ENCODE results near the gene PHYKPL. TPM values are rescaled to one million over a fixed set of nuclear protein-coding genes. Genes with fewer than 3 reads are reported as not detected.

Gene PHYKPL
- total RNA-seq, 2 donors from 2014 or later: 43.4 to 135 TPM

- Histone ChIP-seq H3K4me3 (no peak overlapping the region), H3K36me3 (no peaks in the 10 kb centered on the region), H3K9me3 (no peaks in the 10 kb centered on the region), H3K4me1 (replicated peaks) (no peaks in the 10 kb centered on the region), H3K27ac (no peak overlapping the region), H3K27me3 (replicated peaks; ENCODE audit: insufficient read depth) (no peaks in the 10 kb centered on the region)
- intact Hi-C loops (cut with DNase I): no loop called here
- no peak for DNase-seq (ENCODE audit: low spot score)
- WGBS: 76% methylated on average over 6 of the region's 6 CpGs
- TF ChIP-seq POLR2AphosphoS5 (IDR thresholded peaks at IDR 0.05) (no peak), CTCF (IDR thresholded peaks at IDR 0.05) (no peak)
These were observed 34.6 kb upstream of the PHYKPL start for GRCh38 chr5:178267245-178267644.

GRCh38 chr5:178266581-178266980, 34.0 kb upstream of the PHYKPL start:
- Histone ChIP-seq H3K4me3 (no peak overlapping the region), H3K36me3 (no peaks in the 10 kb centered on the region), H3K9me3 (no peaks in the 10 kb centered on the region), H3K27me3 (replicated peaks; ENCODE audit: insufficient read depth) (no peaks in the 10 kb centered on the region), H3K27ac (no peak overlapping the region), H3K4me1 (replicated peaks) (no peaks in the 10 kb centered on the region)
- TF ChIP-seq CTCF (IDR thresholded peaks at IDR 0.05) (no peak), POLR2A (IDR thresholded peaks at IDR 0.05) (no peak), POLR2AphosphoS5 (IDR thresholded peaks at IDR 0.05) (no peak)
- WGBS: 92% methylated on average over 10 of the region's 10 CpGs
- DNase-seq (ENCODE audit: low spot score): no peak
- intact Hi-C loops (cut with DNase I): no loop called here

GRCh38 chr5:178265746-178266145, 33.1 kb upstream of the PHYKPL start:
- Histone ChIP-seq H3K27ac (no peak overlapping the region), H3K36me3 (no peaks in the 10 kb centered on the region), H3K4me3 (no peak overlapping the region), H3K4me1 (replicated peaks) (no peaks in the 10 kb centered on the region), H3K9me3 (no peaks in the 10 kb centered on the region), H3K27me3 (replicated peaks; ENCODE audit: insufficient read depth) (no peaks in the 10 kb centered on the region)
- no peak for DNase-seq (ENCODE audit: low spot score)
- TF ChIP-seq CTCF (IDR thresholded peaks at IDR 0.05) (no peak), POLR2AphosphoS5 (IDR thresholded peaks at IDR 0.05) (no peak), POLR2A (IDR thresholded peaks at IDR 0.05) (no peak)
- WGBS: 97% methylated on average over 7 of the region's 7 CpGs
- intact Hi-C loops (cut with DNase I): no loop called here

GRCh38 chr5:178264044-178264443, 31.4 kb upstream of the PHYKPL start:
- H3K9me3 ChIP-seq: no peaks in the 10 kb centered on the region
- no peak overlapping the region for H3K4me3 ChIP-seq
- H3K27me3 ChIP-seq (replicated peaks; ENCODE audit: insufficient read depth): no peaks in the 10 kb centered on the region
- TF ChIP-seq CTCF (IDR thresholded peaks at IDR 0.05): no peak
- no peak for TF ChIP-seq POLR2AphosphoS5 (IDR thresholded peaks at IDR 0.05)
- TF ChIP-seq POLR2A (IDR thresholded peaks at IDR 0.05): no peak
- no peak overlapping the region for H3K27ac ChIP-seq
- WGBS: 91% methylated on average over 4 of the region's 4 CpGs
- no peak for DNase-seq (ENCODE audit: low spot score)
- intact Hi-C loops (cut with DNase I): no loop called here
- no peaks in the 10 kb centered on the region for H3K36me3 ChIP-seq
- no peaks in the 10 kb centered on the region for H3K4me1 ChIP-seq (replicated peaks)

- TF ChIP-seq POLR2A (IDR thresholded peaks at IDR 0.05) (no peak), CTCF (IDR thresholded peaks at IDR 0.05) (no peak), POLR2AphosphoS5 (IDR thresholded peaks at IDR 0.05) (no peak)
- H3K4me1 ChIP-seq (replicated peaks): no peaks in the 10 kb centered on the region
- intact Hi-C loops (cut with DNase I): no loop called here
- no peak overlapping the region for H3K27ac ChIP-seq
- H3K4me3 ChIP-seq: no peak overlapping the region
- WGBS: 81% methylated on average over 19 of the region's 19 CpGs
- H3K36me3 ChIP-seq: no peaks in the 10 kb centered on the region
- no peaks in the 10 kb centered on the region for H3K27me3 ChIP-seq (replicated peaks; ENCODE audit: insufficient read depth)
- H3K9me3 ChIP-seq: no peaks in the 10 kb centered on the region
- no peak for DNase-seq (ENCODE audit: low spot score)
These were observed 29.3 kb upstream of the PHYKPL start for GRCh38 chr5:178261666-178262600.

Measured in prostate gland (tissue), 2 donors.